ENCODE data around the gene EIF4A3.

The EIF4A3 gene

GRCh38 chr17:80187515-80187941 lies 40.6 kb upstream of the EIF4A3 start:
- no peak overlapping the region for H3K9ac ChIP-seq
- no peak overlapping the region for H3K27ac ChIP-seq
- peaks cover 76% of the 10 kb centered on the region for H3K27me3 ChIP-seq (ENCODE audit: insufficient read depth, low read depth)
- no peaks in the 10 kb centered on the region for H3K4me1 ChIP-seq (ENCODE audit: low read depth, poor library complexity, severe bottlenecking)
- H3K4me3 ChIP-seq (IDR thresholded peaks at IDR 0.05; ENCODE audit: insufficient read depth, low read depth, low read length) = no peak overlapping the region
- no peaks in the 10 kb centered on the region for H3K36me3 ChIP-seq (ENCODE audit: insufficient read depth)
- no peaks in the 10 kb centered on the region for H4K20me1 ChIP-seq (ENCODE audit: insufficient read depth)
- no peak overlapping the region for H3K4me2 ChIP-seq
- no peak overlapping the region for H2AFZ ChIP-seq (ENCODE audit: low read depth)
- no peaks in the 10 kb centered on the region for H3K79me2 ChIP-seq (ENCODE audit: insufficient read depth, low read depth)
- no peak for TF ChIP-seq CTCF (conservative IDR thresholded peaks at IDR 0.05; ENCODE audit: low read depth, low read length)

- no peak for TF ChIP-seq CTCF (conservative IDR thresholded peaks at IDR 0.05; ENCODE audit: low read depth, low read length)
- H3K4me2 ChIP-seq = no peak overlapping the region
- no peak overlapping the region for H3K27ac ChIP-seq
- no peak overlapping the region for H2AFZ ChIP-seq (ENCODE audit: low read depth)
- no peak overlapping the region for H3K9ac ChIP-seq
- H4K20me1 ChIP-seq (ENCODE audit: insufficient read depth) = no peaks in the 10 kb centered on the region
- no peaks in the 10 kb centered on the region for H3K36me3 ChIP-seq (ENCODE audit: insufficient read depth)
- no peak overlapping the region for H3K4me3 ChIP-seq (IDR thresholded peaks at IDR 0.05; ENCODE audit: insufficient read depth, low read depth, low read length)
- H3K27me3 ChIP-seq (ENCODE audit: insufficient read depth, low read depth) = peaks cover 74% of the 10 kb centered on the region
- H3K4me1 ChIP-seq (ENCODE audit: low read depth, poor library complexity, severe bottlenecking) = no peaks in the 10 kb centered on the region
- no peaks in the 10 kb centered on the region for H3K79me2 ChIP-seq (ENCODE audit: insufficient read depth, low read depth)
These were observed 40.2 kb upstream of the EIF4A3 start for GRCh38 chr17:80187090-80187489.

GRCh38 chr17:80185968-80186367 lies 39.0 kb upstream of the EIF4A3 start:
- TF ChIP-seq CTCF (conservative IDR thresholded peaks at IDR 0.05; ENCODE audit: low read depth, low read length) = no peak
- H3K4me1 ChIP-seq (ENCODE audit: low read depth, poor library complexity, severe bottlenecking) = no peaks in the 10 kb centered on the region
- no peak overlapping the region for H3K27ac ChIP-seq
- H3K9ac ChIP-seq = no peak overlapping the region
- no peaks in the 10 kb centered on the region for H3K36me3 ChIP-seq (ENCODE audit: insufficient read depth)
- no peaks in the 10 kb centered on the region for H4K20me1 ChIP-seq (ENCODE audit: insufficient read depth)
- no peak overlapping the region for H2AFZ ChIP-seq (ENCODE audit: low read depth)
- H3K79me2 ChIP-seq (ENCODE audit: insufficient read depth, low read depth) = no peaks in the 10 kb centered on the region
- no peak overlapping the region for H3K4me2 ChIP-seq
- H3K4me3 ChIP-seq (IDR thresholded peaks at IDR 0.05; ENCODE audit: insufficient read depth, low read depth, low read length) = no peak overlapping the region
- peaks cover 68% of the 10 kb centered on the region for H3K27me3 ChIP-seq (ENCODE audit: insufficient read depth, low read depth)

GRCh38 chr17:80184423-80184714 lies 37.4 kb upstream of the EIF4A3 start:
- no peak overlapping the region for H3K27ac ChIP-seq
- H3K9ac ChIP-seq = no peak overlapping the region
- no peak for TF ChIP-seq CTCF (conservative IDR thresholded peaks at IDR 0.05; ENCODE audit: low read depth, low read length)
- H4K20me1 ChIP-seq (ENCODE audit: insufficient read depth) = no peaks in the 10 kb centered on the region
- peaks cover 77% of the 10 kb centered on the region for H3K27me3 ChIP-seq (ENCODE audit: insufficient read depth, low read depth)
- no peak overlapping the region for H3K4me3 ChIP-seq (IDR thresholded peaks at IDR 0.05; ENCODE audit: insufficient read depth, low read depth, low read length)
- H2AFZ ChIP-seq (ENCODE audit: low read depth) = no peak overlapping the region
- no peaks in the 10 kb centered on the region for H3K4me1 ChIP-seq (ENCODE audit: low read depth, poor library complexity, severe bottlenecking)
- H3K79me2 ChIP-seq (ENCODE audit: insufficient read depth, low read depth) = no peaks in the 10 kb centered on the region
- no peak overlapping the region for H3K4me2 ChIP-seq
- no peaks in the 10 kb centered on the region for H3K36me3 ChIP-seq (ENCODE audit: insufficient read depth)

Data from KMS-11 (cell line).